ENCODE measurements around the gene SHH.

DNA sequence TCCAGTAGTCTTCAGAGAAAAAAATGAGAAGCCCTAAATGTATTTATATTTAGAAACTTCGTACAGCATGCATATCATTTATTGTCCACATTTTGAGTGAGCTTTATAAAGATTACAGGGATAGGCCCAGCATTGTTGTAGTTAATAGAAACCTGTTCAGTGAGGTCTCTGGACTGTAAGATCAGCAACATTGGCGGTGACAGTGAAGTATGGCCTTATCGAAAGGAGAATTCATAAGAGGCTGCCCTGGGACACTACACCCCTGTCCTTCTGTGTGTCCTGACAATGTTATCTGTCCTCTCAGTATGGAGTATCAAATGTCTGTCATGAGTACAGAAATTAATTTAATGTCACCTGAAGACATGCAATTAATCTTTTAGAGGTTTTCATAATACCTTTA, 57.2 kb downstream of the SHH start:
- TF ChIP-seq, protein P1, sequence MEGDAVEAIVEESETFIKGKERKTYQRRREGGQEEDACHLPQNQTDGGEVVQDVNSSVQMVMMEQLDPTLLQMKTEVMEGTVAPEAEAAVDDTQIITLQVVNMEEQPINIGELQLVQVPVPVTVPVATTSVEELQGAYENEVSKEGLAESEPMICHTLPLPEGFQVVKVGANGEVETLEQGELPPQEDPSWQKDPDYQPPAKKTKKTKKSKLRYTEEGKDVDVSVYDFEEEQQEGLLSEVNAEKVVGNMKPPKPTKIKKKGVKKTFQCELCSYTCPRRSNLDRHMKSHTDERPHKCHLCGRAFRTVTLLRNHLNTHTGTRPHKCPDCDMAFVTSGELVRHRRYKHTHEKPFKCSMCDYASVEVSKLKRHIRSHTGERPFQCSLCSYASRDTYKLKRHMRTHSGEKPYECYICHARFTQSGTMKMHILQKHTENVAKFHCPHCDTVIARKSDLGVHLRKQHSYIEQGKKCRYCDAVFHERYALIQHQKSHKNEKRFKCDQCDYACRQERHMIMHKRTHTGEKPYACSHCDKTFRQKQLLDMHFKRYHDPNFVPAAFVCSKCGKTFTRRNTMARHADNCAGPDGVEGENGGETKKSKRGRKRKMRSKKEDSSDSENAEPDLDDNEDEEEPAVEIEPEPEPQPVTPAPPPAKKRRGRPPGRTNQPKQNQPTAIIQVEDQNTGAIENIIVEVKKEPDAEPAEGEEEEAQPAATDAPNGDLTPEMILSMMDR (IDR thresholded peaks at IDR 0.05): no peak
- TF ChIP-seq POLR2A (IDR thresholded peaks at IDR 0.05) (no peak), POLR2AphosphoS5 (IDR thresholded peaks at IDR 0.05) (no peak)

Data from prostate gland (tissue), 2 donors.